IMR-90 (cell line): ENCODE measurements around the gene INTS14. TPM values are rescaled to one million over a fixed set of nuclear protein-coding genes. Genes with fewer than 3 reads are reported as not detected.
A peak's percentile ranks its signal among the peaks of the same experiment; 100 is the strongest.

ENCODE experiments used
- ATAC-seq: fragments of 200-7000 bp; cut with Tn5 transposase; 2 replicates; pipeline ENCODE4 v1.9.1; 2020; ENCODE audit warnings: low read depth, mild to moderate bottlenecking, moderate library complexity
- BruUV-seq: library from RNA; stranded (reverse); fragments of 400-500 nt; replicated peaks from 2 replicates; lab custom pipeline; 2021; lab: Mats Ljungman, UMichigan
- CTCF ChIA-PET: fragments of 300-600 bp; formaldehyde crosslinking; extraction: SDS; loops from one replicate; lab custom pipeline; 2021; ENCODE audit warnings: antibody characterized with exemption; lab: Yijun Ruan, JAX
- POLR2A ChIA-PET: fragments of 300-600 bp; sonication (Branson Sonifier 250); formaldehyde crosslinking; loops from one replicate; lab custom pipeline; 2022; ENCODE audit warnings: antibody characterized with exemption; ENCODE audit not compliant: unreplicated experiment; lab: Charles Lee
- DNase-seq: peaks from one replicate; pipeline ENCODE4 v3.0.0; 2013
- H2AFZ ChIP-seq: replicated peaks from 2 replicates; pipeline ENCODE3; 2013; ENCODE audit warnings: low read length, mild to moderate bottlenecking; ENCODE audit not compliant: poor library complexity
- H2AK5ac ChIP-seq: 2 replicates; pipeline ENCODE4 v1.6.1; 2013; ENCODE audit warnings: low read depth, low read length, inconsistent platforms
- H2AK9ac ChIP-seq: replicated peaks from 2 replicates; pipeline ENCODE3; 2013; ENCODE audit warnings: mild to moderate bottlenecking, low read depth, low read length, moderate library complexity; ENCODE audit not compliant: poor library complexity
- H2BK120ac ChIP-seq: 2 replicates; pipeline ENCODE4 v1.6.1; 2013; ENCODE audit warnings: low read depth, low read length, inconsistent platforms
- H2BK15ac ChIP-seq: 3 replicates; pipeline ENCODE4 v1.6.1; 2013; ENCODE audit warnings: low read depth, low read length, inconsistent platforms
- H2BK20ac ChIP-seq: 2 replicates; pipeline ENCODE4 v1.6.1; 2013; ENCODE audit warnings: low read depth, mild to moderate bottlenecking, inconsistent platforms, low read length, moderate library complexity
- H2BK5ac ChIP-seq: 2 replicates; pipeline ENCODE4 v1.6.1; 2013; ENCODE audit warnings: mild to moderate bottlenecking, low read depth, low read length, inconsistent platforms; ENCODE audit not compliant: poor library complexity, severe bottlenecking
- H3K14ac ChIP-seq: replicated peaks from 2 replicates; pipeline ENCODE4 v1.6.1; 2013; ENCODE audit warnings: low read depth, low read length, inconsistent platforms
- H3K18ac ChIP-seq: 2 replicates; pipeline ENCODE4 v1.6.1; 2013; ENCODE audit warnings: low read depth, low read length, control low read depth
- H3K23ac ChIP-seq: 2 replicates; pipeline ENCODE4 v1.6.1; 2013; ENCODE audit warnings: low read depth, low read length, inconsistent platforms
- H3K27ac ChIP-seq: 2 replicates; pipeline ENCODE4 v1.5.1; 2013; ENCODE audit warnings: mild to moderate bottlenecking, control low read depth, low read length; ENCODE audit not compliant: insufficient read depth
- H3K27me3 ChIP-seq: 2 replicates; pipeline ENCODE4 v1.6.1; 2013; ENCODE audit warnings: low read length; ENCODE audit not compliant: control insufficient read depth, insufficient read depth
- H3K36me3 ChIP-seq: 2 replicates; pipeline ENCODE4 v1.6.1; 2013; ENCODE audit warnings: low read length, mixed read lengths; ENCODE audit not compliant: control insufficient read depth, insufficient read depth
- H3K4ac ChIP-seq: 2 replicates; pipeline ENCODE4 v1.6.1; 2013; ENCODE audit warnings: low read depth, low read length, inconsistent platforms
- H3K4me1 ChIP-seq: 2 replicates; pipeline ENCODE4 v1.6.1; 2013; ENCODE audit warnings: low read length, mixed read lengths; ENCODE audit not compliant: control insufficient read depth, insufficient read depth
- H3K4me2 ChIP-seq: 2 replicates; pipeline ENCODE4 v1.6.1; 2013; ENCODE audit warnings: low read depth, mild to moderate bottlenecking, control low read depth, low read length, moderate library complexity
- H3K4me3 ChIP-seq: 2 replicates; pipeline ENCODE4 v1.5.1; 2013; ENCODE audit warnings: low read depth, mild to moderate bottlenecking, control low read depth, low read length, moderate library complexity; ENCODE audit not compliant: insufficient read depth
- H3K56ac ChIP-seq: 2 replicates; pipeline ENCODE4 v1.6.1; 2013; ENCODE audit warnings: low read length, inconsistent platforms; ENCODE audit not compliant: insufficient read depth; ENCODE audit errors: extremely low read depth
- H3K79me1 ChIP-seq, 2 experiments: 2 replicates each; pipeline ENCODE4 v1.6.1; 2013; ENCODE audit warnings: low read length in 2 of 2, inconsistent platforms in 1 of 2, low read depth in 1 of 2
- H3K9ac ChIP-seq: 2 replicates; pipeline ENCODE4 v1.6.1; 2013; ENCODE audit warnings: low read depth, low read length, control low read depth
- H3K9me1 ChIP-seq: 2 replicates; pipeline ENCODE4 v1.6.1; 2013; ENCODE audit warnings: low read length, inconsistent platforms; ENCODE audit not compliant: insufficient read depth
- H3K9me3 ChIP-seq: 2 replicates; pipeline ENCODE4 v1.6.1; 2013; ENCODE audit warnings: low read length; ENCODE audit not compliant: control insufficient read depth, insufficient read depth
- H4K20me1 ChIP-seq: 2 replicates; pipeline ENCODE4 v1.6.1; 2013; ENCODE audit warnings: low read length, inconsistent platforms; ENCODE audit not compliant: insufficient read depth
- H4K5ac ChIP-seq: 2 replicates; pipeline ENCODE4 v1.6.1; 2013; ENCODE audit warnings: mild to moderate bottlenecking, low read depth, low read length, control low read depth
- H4K8ac ChIP-seq, 2 experiments: 2 replicates each; pipeline ENCODE4 v1.6.1; 2013; ENCODE audit warnings: low read depth in 2 of 2, low read length in 2 of 2, control low read depth in 1 of 2, inconsistent platforms in 1 of 2
- H4K91ac ChIP-seq: 2 replicates; pipeline ENCODE4 v1.6.1; 2013; ENCODE audit warnings: low read depth, low read length, inconsistent platforms; ENCODE audit not compliant: insufficient read depth
- FOS ChIP-seq: fragments of 150-350 bp; IDR thresholded peaks from 2 replicates; pipeline ENCODE4 v1.6.1; 2016; ENCODE audit warnings: low read depth, low read length
- MAFK ChIP-seq: IDR thresholded peaks from 2 replicates; pipeline ENCODE4 v1.6.1; 2012; ENCODE audit warnings: low read depth, low read length, improper control_type of control experiment
- NFE2L2 ChIP-seq: fragments of 150-350 bp; IDR thresholded peaks from 2 replicates; pipeline ENCODE4 v1.6.1; 2016; ENCODE audit warnings: low read depth, mild to moderate bottlenecking, low read length
- RAD21 ChIP-seq: IDR thresholded peaks from 2 replicates; pipeline ENCODE4 v1.6.1; 2012; ENCODE audit warnings: low read length, improper control_type of control experiment
- RCOR1 ChIP-seq: IDR thresholded peaks from 2 replicates; pipeline ENCODE4 v1.6.1; 2012; ENCODE audit warnings: mild to moderate bottlenecking, low read length, improper control_type of control experiment; ENCODE audit not compliant: insufficient replicate concordance
- USF2 ChIP-seq: fragments of 150-350 bp; IDR thresholded peaks from 2 replicates; pipeline ENCODE4 v1.6.1; 2017; ENCODE audit warnings: mild to moderate bottlenecking, antibody characterized with exemption, low read length, low read depth
- WGBS, 2 experiments: methylation state at CpG; one replicate each; pipeline versions ENCODE4 v1.1.5 to v1.1.7; 2013; ENCODE audit warnings: missing lambda C conversion rate in 2 of 2; ENCODE audit not compliant: insufficient read length in 1 of 2; ENCODE audit errors: extremely low coverage in 2 of 2; 5-methylcytosine and 5-hydroxymethylcytosine counted together
- dilution Hi-C: fragments of 300-500 bp; cut with HindIII; formaldehyde crosslinking; loops from one replicate; pipeline ENCODE4 v1.14.3; 2018; ENCODE audit warnings: low sequenced_read_pairs; ENCODE audit not compliant: unreplicated experiment
- in situ Hi-C: fragments of 300-500 bp; cut with MboI; formaldehyde crosslinking; loops from 3 replicates; pipeline ENCODE4 v1.14.3; 2019; ENCODE audit warnings: low sequenced_read_pairs, inconsistent platforms, mixed read lengths
- intact Hi-C: fragments of 100-400 bp; cut with micrococcal nuclease; formaldehyde crosslinking; loops from 2 replicates; pipeline ENCODE4 v1.10.0; 2022
- polyA plus RNA-seq, 3 experiments: library from polyadenylated mRNA; depleted of rRNA; stranded (reverse); fragments of >200 nt; gene quantifications; 2 replicates each; pipeline ENCODE4 v1.2.3, GENCODE V29; 2012; ENCODE audit warnings: low replicate concordance in 1 of 3
- total RNA-seq: library from RNA; depleted of rRNA; stranded (reverse); fragments of >200 nt; gene quantifications from 2 replicates; pipeline ENCODE4 v1.2.3, GENCODE V29; 2012
- TF ChIP-seq, protein P1 (sequence below): conservative IDR thresholded peaks from 2 replicates; pipeline ENCODE4 v1.5.1; 2012; ENCODE audit warnings: mild to moderate bottlenecking, low read depth, low read length, improper control_type of control experiment

INTS14 gene
- total and polyA plus RNA-seq, 2 of the 4 experiments (the other 2 are of a cell fraction), result 22.9 to 39.5 TPM

DNA sequence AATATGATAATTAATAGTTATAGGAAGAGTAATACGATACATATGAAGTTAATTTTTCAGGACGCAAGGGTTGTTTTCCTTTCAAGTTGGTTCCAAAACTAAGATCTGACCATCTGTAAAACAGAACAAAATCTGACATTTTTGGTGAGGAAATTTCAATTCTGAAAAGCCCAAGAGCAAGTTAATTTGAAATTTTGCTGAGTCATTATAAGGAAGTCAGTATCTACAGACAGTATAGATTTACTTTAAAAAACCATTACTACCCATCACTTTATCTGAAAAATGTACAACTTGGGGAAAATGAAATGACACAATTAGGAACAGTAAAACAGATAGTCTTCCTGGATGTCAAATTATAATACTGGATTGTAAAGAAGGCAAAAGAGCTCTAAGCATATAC lies 12.5 kb downstream of the INTS14 start:
- Histone ChIP-seq H4K91ac (no peak overlapping the region), H3K9ac (no peak overlapping the region), H3K4ac (no peak overlapping the region), H4K8ac (no peak overlapping the region), H3K23ac (no peak overlapping the region), H3K79me1 (peaks cover 0 to 9% of the 10 kb centered on the region in 2 experiments; a peak in 2 of 4 replicates), H3K4me1 (no peaks in the 10 kb centered on the region), H3K9me3 (no peaks in the 10 kb centered on the region), H3K4me3 (no peak overlapping the region), H3K18ac (no peak overlapping the region), H3K14ac (no peak overlapping the region), H3K9me1 (no peaks in the 10 kb centered on the region), H2BK5ac (no peak overlapping the region), H2AK5ac (no peak overlapping the region), H3K27ac (no peak overlapping the region), H3K27me3 (no peaks in the 10 kb centered on the region), H2AK9ac (no peak overlapping the region), H3K56ac (no peak overlapping the region), H2BK15ac (no peak overlapping the region), H2AFZ (no peak overlapping the region), H4K5ac (no peak overlapping the region), H2BK120ac (no peak overlapping the region), H3K36me3 (peaks cover 24% of the 10 kb centered on the region), H4K20me1 (no peaks in the 10 kb centered on the region), H3K4me2 (no peak overlapping the region), H2BK20ac (no peak overlapping the region)
- ATAC-seq (no peak), DNase-seq (no peak)
- ChIA-PET CTCF (no interaction called here), POLR2A (no interaction called here)
- dilution Hi-C loops (no loop called here), in situ Hi-C loops (no loop called here), intact Hi-C loops (no loop called here)
- BruUV-seq, result no TSS peak
- peak; percentile 97 for TF ChIP-seq NFE2L2
- peak; percentile 86 for TF ChIP-seq MAFK
- TF ChIP-seq, protein P1, sequence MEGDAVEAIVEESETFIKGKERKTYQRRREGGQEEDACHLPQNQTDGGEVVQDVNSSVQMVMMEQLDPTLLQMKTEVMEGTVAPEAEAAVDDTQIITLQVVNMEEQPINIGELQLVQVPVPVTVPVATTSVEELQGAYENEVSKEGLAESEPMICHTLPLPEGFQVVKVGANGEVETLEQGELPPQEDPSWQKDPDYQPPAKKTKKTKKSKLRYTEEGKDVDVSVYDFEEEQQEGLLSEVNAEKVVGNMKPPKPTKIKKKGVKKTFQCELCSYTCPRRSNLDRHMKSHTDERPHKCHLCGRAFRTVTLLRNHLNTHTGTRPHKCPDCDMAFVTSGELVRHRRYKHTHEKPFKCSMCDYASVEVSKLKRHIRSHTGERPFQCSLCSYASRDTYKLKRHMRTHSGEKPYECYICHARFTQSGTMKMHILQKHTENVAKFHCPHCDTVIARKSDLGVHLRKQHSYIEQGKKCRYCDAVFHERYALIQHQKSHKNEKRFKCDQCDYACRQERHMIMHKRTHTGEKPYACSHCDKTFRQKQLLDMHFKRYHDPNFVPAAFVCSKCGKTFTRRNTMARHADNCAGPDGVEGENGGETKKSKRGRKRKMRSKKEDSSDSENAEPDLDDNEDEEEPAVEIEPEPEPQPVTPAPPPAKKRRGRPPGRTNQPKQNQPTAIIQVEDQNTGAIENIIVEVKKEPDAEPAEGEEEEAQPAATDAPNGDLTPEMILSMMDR, result no peak
- no peak for TF ChIP-seq USF2
- TF ChIP-seq RCOR1, result no peak
- TF ChIP-seq RAD21, result no peak
- TF ChIP-seq FOS, result no peak
- no CpG with 5 or more reads among the region's 2 CpGs for WGBS, 2 experiments
